Uterus (tissue), 4 donors: ENCODE results near the gene ITPKC. TPM values are rescaled to one million over a fixed set of nuclear protein-coding genes. Genes with fewer than 3 reads are reported as not detected.
"Not testable (repeated sequence)": the region's sequence is repeated elsewhere in the genome, so short reads cannot be mapped to it uniquely, and the experiment has no call there.

Experiments used
- DNase-seq, 2 donors: peaks; one replicate each; pipeline ENCODE4 v3.0.0-alpha.2; 2019 to 2020
- H3K27ac ChIP-seq, 2 donors: fragments of 200-600 bp; sonication (generic); 1 replicate in 1 of 2; 2 replicates in 1 of 2; pipeline ENCODE4 v1.5.1; 2016 to 2018
- H3K27me3 ChIP-seq, 2 donors: fragments of 200-600 bp; sonication (generic); one replicate each; pipeline ENCODE4 v1.5.1; 2018 to 2019; ENCODE audit warnings: control low read depth in 1 of 2
- H3K36me3 ChIP-seq, 2 donors: fragments of 200-600 bp; sonication (generic); one replicate each; pipeline ENCODE4 v1.5.1; 2019; ENCODE audit warnings: control low read depth in 1 of 2
- H3K4me1 ChIP-seq, 2 donors: fragments of 200-600 bp; sonication (generic); one replicate each; pipeline ENCODE4 v1.5.1; 2018 to 2019; ENCODE audit warnings: control low read depth in 1 of 2
- H3K4me3 ChIP-seq, 2 donors: fragments of 200-600 bp; sonication (generic); 1 replicate in 1 of 2; 2 replicates in 1 of 2; pipeline ENCODE4 v1.5.1; 2018 to 2019; ENCODE audit warnings: mild to moderate bottlenecking in 1 of 2
- H3K9me3 ChIP-seq, 2 donors: fragments of 200-600 bp; sonication (generic); one replicate each; pipeline ENCODE4 v1.5.1; 2019; ENCODE audit warnings: control low read depth in 1 of 2
- CTCF ChIP-seq, 4 experiments: fragments of 200-600 bp in 2 of 4; fragments of 450-650 bp in 2 of 4; sonication (generic) in 2 of 4; IDR thresholded peaks; one replicate each; pipeline ENCODE4 v1.5.1; 2016 to 2019; ENCODE audit warnings: antibody characterized with exemption in 4 of 4, mild to moderate bottlenecking in 2 of 4, moderate library complexity in 1 of 4
- POLR2A ChIP-seq, 2 donors: fragments of 450-650 bp; IDR thresholded peaks; one replicate each; pipeline ENCODE4 v1.6.1; 2016; ENCODE audit warnings: antibody characterized with exemption in 2 of 2, mild to moderate bottlenecking in 1 of 2, moderate library complexity in 1 of 2
- intact Hi-C: fragments of 100-400 bp; cut with DNase I; formaldehyde crosslinking; loops from one replicate; pipeline ENCODE4 v1.15.1; 2023; ENCODE audit warnings: low total_unique reads
- total RNA-seq, 4 donors: library from RNA; depleted of rRNA in 3 of 4; stranded (reverse); fragments of >200 nt in 3 of 4; gene quantifications; one replicate each; pipeline versions ENCODE4 v1.1.0 to v1.2.4, GENCODE V29; 2014 to 2023
- donor health status: DM: yes; HTN: yes; CAD: no.

ITPKC gene
- total RNA-seq, 4 donors from 2014 or later: 14.4 to 41.5 (median 22.8) TPM

- no peak overlapping the region for H3K4me3 ChIP-seq
Measured at GRCh38 chr19:40724315-40724714, 7.4 kb downstream of the ITPKC start.

GRCh38 chr19:40724855-40725254, 7.9 kb downstream of the ITPKC start:
- H3K36me3 ChIP-seq: no peaks in the 10 kb centered on the region
- TF ChIP-seq CTCF (IDR thresholded peaks at IDR 0.05): no peak
- TF ChIP-seq POLR2A (IDR thresholded peaks at IDR 0.05): no peak
- no peak overlapping the region for H3K4me3 ChIP-seq
- intact Hi-C loops: no loop called here
- H3K9me3 ChIP-seq: no peaks in the 10 kb centered on the region
- DNase-seq: no peak
- H3K27me3 ChIP-seq: no peaks in the 10 kb centered on the region
- H3K27ac ChIP-seq: no peak overlapping the region
- peaks cover 5 to 8% of the 10 kb centered on the region in 2 donors for H3K4me1 ChIP-seq

More at GRCh38 chr19:40724315-40724714, 7.4 kb downstream of the ITPKC start:
- intact Hi-C loops: no loop called here
- DNase-seq: no peak
- Histone ChIP-seq H3K36me3 (no peaks in the 10 kb centered on the region), H3K4me1 (peaks cover 5 to 8% of the 10 kb centered on the region in 2 donors), H3K27ac (no peak overlapping the region), H3K27me3 (no peaks in the 10 kb centered on the region), H3K9me3 (no peaks in the 10 kb centered on the region)
- TF ChIP-seq CTCF (IDR thresholded peaks at IDR 0.05) (no peak), POLR2A (IDR thresholded peaks at IDR 0.05) (no peak)

- intact Hi-C loops: no loop called here
- H3K9me3 ChIP-seq: no peaks in the 10 kb centered on the region
- no peak overlapping the region for H3K27ac ChIP-seq
- H3K27me3 ChIP-seq: no peaks in the 10 kb centered on the region
- H3K4me1 ChIP-seq: peaks cover 3 to 5% of the 10 kb centered on the region in 2 donors
- H3K4me3 ChIP-seq: no peak overlapping the region
- H3K36me3 ChIP-seq: no peaks in the 10 kb centered on the region
- no peak for DNase-seq
- no peak for TF ChIP-seq CTCF (IDR thresholded peaks at IDR 0.05)
Measured at GRCh38 chr19:40726279-40726678, 9.4 kb downstream of the ITPKC start.

GRCh38 chr19:40730065-40730464, 13.2 kb downstream of the ITPKC start:
- H3K4me1 ChIP-seq, H3K27ac ChIP-seq, intact Hi-C loops, H3K9me3 ChIP-seq, H3K36me3 ChIP-seq, DNase-seq, H3K4me3 ChIP-seq, H3K27me3 ChIP-seq: not testable (repeated sequence)

- H3K27ac ChIP-seq, H3K36me3 ChIP-seq, H3K27me3 ChIP-seq, H3K4me3 ChIP-seq, H3K4me1 ChIP-seq, intact Hi-C loops, DNase-seq, H3K9me3 ChIP-seq: not testable (repeated sequence)
Measured at GRCh38 chr19:40732304-40732703, 15.4 kb downstream of the ITPKC start.

- Histone ChIP-seq H3K27me3 (no peaks in the 10 kb centered on the region), H3K4me3 (no peak overlapping the region), H3K36me3 (no peaks in the 10 kb centered on the region), H3K9me3 (no peaks in the 10 kb centered on the region), H3K27ac (no peak overlapping the region), H3K4me1 (no peaks in the 10 kb centered on the region)
- TF ChIP-seq CTCF (IDR thresholded peaks at IDR 0.05) (no peak), POLR2A (IDR thresholded peaks at IDR 0.05) (no peak)
- intact Hi-C loops: no loop called here
- no peak for DNase-seq
Measured at GRCh38 chr19:40733149-40733548, 16.2 kb downstream of the ITPKC start.
